NT2/D1 (cell line): ENCODE data around the gene BYSL.

Experiments
- SUZ12 ChIP-seq: IDR thresholded peaks from 2 replicates; pipeline ENCODE4 v1.6.1; 2011; ENCODE audit not compliant: insufficient read length, insufficient read depth; ENCODE audit errors: extremely low read depth
- YY1 ChIP-seq: IDR thresholded peaks from 2 replicates; pipeline ENCODE4 v1.6.1; 2011; ENCODE audit not compliant: insufficient read length, insufficient read depth

- no peak for TF ChIP-seq YY1
- TF ChIP-seq SUZ12, result no peak
Observed at GRCh38 chr6:41966961-41967311, 45.6 kb downstream of the BYSL start.
